ENCODE measurements around the gene TBC1D7. TPM values are rescaled to one million over a fixed set of nuclear protein-coding genes. Genes with fewer than 3 reads are reported as not detected.

TBC1D7 gene
- total RNA-seq, 1 experiment from 2014 or later, result 13.7 TPM

DNA sequence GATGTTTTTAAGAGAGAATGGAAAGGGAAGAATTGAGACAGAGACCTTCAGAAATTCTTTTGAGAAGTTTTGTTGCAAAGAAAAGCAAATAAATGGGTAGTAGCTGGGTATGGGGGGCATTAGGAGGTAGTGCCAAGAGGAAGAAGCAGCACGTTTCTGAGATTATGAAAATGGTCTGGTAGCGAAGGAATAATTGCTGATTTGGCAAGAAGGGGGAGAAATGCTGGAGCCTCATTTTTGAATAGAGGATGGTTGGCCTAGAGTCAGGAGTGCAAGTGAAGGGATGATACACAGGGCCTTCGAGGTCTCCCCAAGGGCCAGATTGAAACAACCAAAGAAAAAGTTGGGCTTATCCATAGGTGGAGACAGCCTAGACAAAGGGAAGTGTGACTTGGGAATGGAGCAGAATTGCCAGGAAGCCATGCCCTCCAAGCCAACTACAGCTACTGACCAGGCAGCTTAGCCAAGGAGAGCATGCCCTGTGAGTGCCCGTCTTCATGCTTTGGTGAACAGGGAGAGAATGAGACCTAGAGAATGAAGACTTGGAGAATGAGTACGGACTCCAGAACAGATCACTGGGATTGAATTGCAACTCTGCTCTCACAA lies 14.2 kb upstream of the TBC1D7 start:
- RAD21 ChIA-PET (ENCODE audit: low non-redundant PET in 1 of 2, low total read pairs in 2 of 2, uncharacterized antibody in 2 of 2, unreplicated experiment in 2 of 2), result no interaction called here
- H2AFZ ChIP-seq (ENCODE audit: low read depth, low read length, poor library complexity, severe bottlenecking), result no peak overlapping the region
- H3K4me2 ChIP-seq (ENCODE audit: low read length), result no peak overlapping the region
- DNase-seq (ENCODE audit: low read depth, low spot score) (no peak), ATAC-seq (no peak)
- TF ChIP-seq SIN3A (IDR thresholded peaks at IDR 0.05; ENCODE audit: low read depth) (no peak), RAD21 (IDR thresholded peaks at IDR 0.05; ENCODE audit: low read depth) (no peak), EGR1 (IDR thresholded peaks at IDR 0.05; ENCODE audit: low read depth) (no peak), EZH2 (IDR thresholded peaks at IDR 0.05) (no peak), SRF (IDR thresholded peaks at IDR 0.05; ENCODE audit: low read depth) (no peak), TCF7L2 (IDR thresholded peaks at IDR 0.05; ENCODE audit: borderline replicate concordance, extremely low read depth, insufficient read depth, insufficient read length) (no peak), ZNF274 (IDR thresholded peaks at IDR 0.05; ENCODE audit: low read depth, low read length) (no peak), FOSL1 (IDR thresholded peaks at IDR 0.05; ENCODE audit: low read depth) (no peak), ELF1 (IDR thresholded peaks at IDR 0.05; ENCODE audit: borderline replicate concordance, low read depth) (no peak), CEBPB (IDR thresholded peaks at IDR 0.05; ENCODE audit: low read depth) (no peak), SP1 (IDR thresholded peaks at IDR 0.05; ENCODE audit: low read depth) (no peak), JUND (IDR thresholded peaks at IDR 0.05) (no peak)
- TF ChIP-seq, protein P1, sequence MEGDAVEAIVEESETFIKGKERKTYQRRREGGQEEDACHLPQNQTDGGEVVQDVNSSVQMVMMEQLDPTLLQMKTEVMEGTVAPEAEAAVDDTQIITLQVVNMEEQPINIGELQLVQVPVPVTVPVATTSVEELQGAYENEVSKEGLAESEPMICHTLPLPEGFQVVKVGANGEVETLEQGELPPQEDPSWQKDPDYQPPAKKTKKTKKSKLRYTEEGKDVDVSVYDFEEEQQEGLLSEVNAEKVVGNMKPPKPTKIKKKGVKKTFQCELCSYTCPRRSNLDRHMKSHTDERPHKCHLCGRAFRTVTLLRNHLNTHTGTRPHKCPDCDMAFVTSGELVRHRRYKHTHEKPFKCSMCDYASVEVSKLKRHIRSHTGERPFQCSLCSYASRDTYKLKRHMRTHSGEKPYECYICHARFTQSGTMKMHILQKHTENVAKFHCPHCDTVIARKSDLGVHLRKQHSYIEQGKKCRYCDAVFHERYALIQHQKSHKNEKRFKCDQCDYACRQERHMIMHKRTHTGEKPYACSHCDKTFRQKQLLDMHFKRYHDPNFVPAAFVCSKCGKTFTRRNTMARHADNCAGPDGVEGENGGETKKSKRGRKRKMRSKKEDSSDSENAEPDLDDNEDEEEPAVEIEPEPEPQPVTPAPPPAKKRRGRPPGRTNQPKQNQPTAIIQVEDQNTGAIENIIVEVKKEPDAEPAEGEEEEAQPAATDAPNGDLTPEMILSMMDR (IDR thresholded peaks at IDR 0.05 in 2 of 3, conservative IDR thresholded peaks at IDR 0.05 in 1 of 3; ENCODE audit: borderline replicate concordance in 1 of 3, insufficient read depth in 1 of 3, low read depth in 2 of 3, low read length in 2 of 3), result no peak
- TF ChIP-seq, protein P2, sequence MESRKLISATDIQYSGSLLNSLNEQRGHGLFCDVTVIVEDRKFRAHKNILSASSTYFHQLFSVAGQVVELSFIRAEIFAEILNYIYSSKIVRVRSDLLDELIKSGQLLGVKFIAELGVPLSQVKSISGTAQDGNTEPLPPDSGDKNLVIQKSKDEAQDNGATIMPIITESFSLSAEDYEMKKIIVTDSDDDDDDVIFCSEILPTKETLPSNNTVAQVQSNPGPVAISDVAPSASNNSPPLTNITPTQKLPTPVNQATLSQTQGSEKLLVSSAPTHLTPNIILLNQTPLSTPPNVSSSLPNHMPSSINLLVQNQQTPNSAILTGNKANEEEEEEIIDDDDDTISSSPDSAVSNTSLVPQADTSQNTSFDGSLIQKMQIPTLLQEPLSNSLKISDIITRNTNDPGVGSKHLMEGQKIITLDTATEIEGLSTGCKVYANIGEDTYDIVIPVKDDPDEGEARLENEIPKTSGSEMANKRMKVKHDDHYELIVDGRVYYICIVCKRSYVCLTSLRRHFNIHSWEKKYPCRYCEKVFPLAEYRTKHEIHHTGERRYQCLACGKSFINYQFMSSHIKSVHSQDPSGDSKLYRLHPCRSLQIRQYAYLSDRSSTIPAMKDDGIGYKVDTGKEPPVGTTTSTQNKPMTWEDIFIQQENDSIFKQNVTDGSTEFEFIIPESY (IDR thresholded peaks at IDR 0.05; ENCODE audit: extremely low read depth, insufficient replicate concordance, low read length), result no peak
- TF ChIP-seq, protein P3, sequence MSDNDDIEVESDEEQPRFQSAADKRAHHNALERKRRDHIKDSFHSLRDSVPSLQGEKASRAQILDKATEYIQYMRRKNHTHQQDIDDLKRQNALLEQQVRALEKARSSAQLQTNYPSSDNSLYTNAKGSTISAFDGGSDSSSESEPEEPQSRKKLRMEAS (IDR thresholded peaks at IDR 0.05), result no peak
- H3K9me2 ChIP-seq (ENCODE audit: insufficient read depth), result no peaks in the 10 kb centered on the region
- no peaks in the 10 kb centered on the region for H3K27me3 ChIP-seq (ENCODE audit: insufficient read depth, low read length)
- H3K9me3 ChIP-seq (ENCODE audit: control insufficient read depth in 1 of 2, insufficient read depth in 1 of 2, low read depth in 1 of 2, low read length in 2 of 2), result no peaks in the 10 kb centered on the region
- POLR2A ChIA-PET, result no interaction called here
- no TSS peak for BruUV-seq (replicated peaks)
- no peak overlapping the region for H3K9ac ChIP-seq (ENCODE audit: low read length)
- no peak overlapping the region for H3K27ac ChIP-seq (ENCODE audit: low read depth, low read length)
- H3K4me3 ChIP-seq (replicated peaks in 1 of 2; ENCODE audit: low read depth in 1 of 2, low read length in 2 of 2), result no peak overlapping the region
- H3K4me1 ChIP-seq (ENCODE audit: control insufficient read depth in 1 of 2, insufficient read depth in 2 of 2, low read length in 2 of 2), result no peaks in the 10 kb centered on the region
- H3K36me3 ChIP-seq (ENCODE audit: control insufficient read depth in 1 of 2, insufficient read depth in 2 of 2, low read length in 2 of 2), result no peaks in the 10 kb centered on the region
- intact Hi-C loops (cut with micrococcal nuclease), result no loop called here
- no peaks in the 10 kb centered on the region for H4K20me1 ChIP-seq (ENCODE audit: insufficient read depth)
- CTCF ChIA-PET, result interaction anchor here (1.1 kb wide), 1 partner anchor 233 kb away, joined by 3 read pairs; no protein-coding TSS in a partner anchor
- no peaks in the 10 kb centered on the region for H3K79me2 ChIP-seq (ENCODE audit: insufficient read depth, low read length)

Measured in HCT116 (cell line).